ENCODE results near the gene SLC25A26.
"Not testable (repeated sequence)": the region's sequence is repeated elsewhere in the genome, so short reads cannot be mapped to it uniquely, and the experiment has no call there.

SLC25A26 gene

GRCh38 chr3:66410976-66411375, 190.2 kb downstream of the SLC25A26 start:
- no peak for DNase-seq (ENCODE audit: low read depth in 2 of 2)

GRCh38 chr3:66411474-66411873, 190.7 kb downstream of the SLC25A26 start:
- DNase-seq (ENCODE audit: low read depth in 2 of 2): no peak

- DNase-seq (ENCODE audit: low read depth in 2 of 2): no peak
Measured at GRCh38 chr3:66411961-66412887, 191.4 kb downstream of the SLC25A26 start.

GRCh38 chr3:66413151-66413751, 192.4 kb downstream of the SLC25A26 start:
- DNase-seq (ENCODE audit: low read depth in 2 of 2): no peak

GRCh38 chr3:66414846-66415245, 194.0 kb downstream of the SLC25A26 start:
- no peak for DNase-seq (ENCODE audit: low read depth in 2 of 2)

GRCh38 chr3:66415867-66416428, 195.1 kb downstream of the SLC25A26 start:
- DNase-seq (ENCODE audit: low read depth in 2 of 2): no peak

- DNase-seq (ENCODE audit: low read depth in 2 of 2): no peak
Measured at GRCh38 chr3:66416556-66417304, 195.9 kb downstream of the SLC25A26 start.

- DNase-seq (ENCODE audit: low read depth in 2 of 2): no peak
Measured at GRCh38 chr3:66418475-66418931, 197.7 kb downstream of the SLC25A26 start.

GRCh38 chr3:66419036-66419435, 198.2 kb downstream of the SLC25A26 start:
- no peak for DNase-seq (ENCODE audit: low read depth in 2 of 2)

- DNase-seq (ENCODE audit: low read depth in 2 of 2): not testable (repeated sequence)
Measured at GRCh38 chr3:66421144-66421543, 200.3 kb downstream of the SLC25A26 start.

GRCh38 chr3:66421893-66422292, 201.1 kb downstream of the SLC25A26 start:
- DNase-seq (ENCODE audit: low read depth in 2 of 2): not testable (repeated sequence)

- no peak for DNase-seq (ENCODE audit: low read depth in 2 of 2)
Measured at GRCh38 chr3:66423791-66424190, 203.0 kb downstream of the SLC25A26 start.

- no peak for DNase-seq (ENCODE audit: low read depth in 2 of 2)
Measured at GRCh38 chr3:66425032-66425431, 204.2 kb downstream of the SLC25A26 start.

GRCh38 chr3:66425576-66426114, 204.8 kb downstream of the SLC25A26 start:
- no peak for DNase-seq (ENCODE audit: low read depth in 2 of 2)

- no peak for DNase-seq (ENCODE audit: low read depth in 2 of 2)
Measured at GRCh38 chr3:66426135-66426534, 205.3 kb downstream of the SLC25A26 start.

GRCh38 chr3:66427352-66427751, 206.6 kb downstream of the SLC25A26 start:
- DNase-seq (ENCODE audit: low read depth in 2 of 2): no peak

- no peak for DNase-seq (ENCODE audit: low read depth in 2 of 2)
Measured at GRCh38 chr3:66427951-66428474, 207.2 kb downstream of the SLC25A26 start.

Data from stimulated activated CD4-positive, alpha-beta T cell treated with anti-CD3 and anti-CD28 coated beads, Interleukin-1b, Interleukin-23, amount 100 ng/mL, for 4 hours (primary cell).